ENCODE data around the gene F2. TPM values are rescaled to one million over a fixed set of nuclear protein-coding genes. Genes with fewer than 3 reads are reported as not detected.

F2 gene
- total RNA-seq, 2 donors from 2014 or later, result 0.89 to 1.5 TPM

DNA sequence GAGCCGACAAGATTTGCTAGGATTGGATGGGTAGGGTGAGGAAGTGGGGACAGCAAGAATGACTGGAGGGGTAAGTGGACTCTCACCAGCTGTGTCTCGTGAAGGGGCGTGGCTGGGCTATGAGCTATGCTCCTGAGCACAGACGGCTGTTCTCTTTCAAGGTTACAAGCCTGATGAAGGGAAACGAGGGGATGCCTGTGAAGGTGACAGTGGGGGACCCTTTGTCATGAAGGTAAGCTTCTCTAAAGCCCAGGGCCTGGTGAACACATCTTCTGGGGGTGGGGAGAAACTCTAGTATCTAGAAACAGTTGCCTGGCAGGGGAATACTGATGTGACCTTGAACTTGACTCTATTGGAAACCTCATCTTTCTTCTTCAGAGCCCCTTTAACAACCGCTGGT, 19.9 kb downstream of the F2 start:
- peaks cover 30% of the 10 kb centered on the region for H3K36me3 ChIP-seq (ENCODE audit: control insufficient read depth, insufficient read depth, low read length)
- TF ChIP-seq, protein P1, sequence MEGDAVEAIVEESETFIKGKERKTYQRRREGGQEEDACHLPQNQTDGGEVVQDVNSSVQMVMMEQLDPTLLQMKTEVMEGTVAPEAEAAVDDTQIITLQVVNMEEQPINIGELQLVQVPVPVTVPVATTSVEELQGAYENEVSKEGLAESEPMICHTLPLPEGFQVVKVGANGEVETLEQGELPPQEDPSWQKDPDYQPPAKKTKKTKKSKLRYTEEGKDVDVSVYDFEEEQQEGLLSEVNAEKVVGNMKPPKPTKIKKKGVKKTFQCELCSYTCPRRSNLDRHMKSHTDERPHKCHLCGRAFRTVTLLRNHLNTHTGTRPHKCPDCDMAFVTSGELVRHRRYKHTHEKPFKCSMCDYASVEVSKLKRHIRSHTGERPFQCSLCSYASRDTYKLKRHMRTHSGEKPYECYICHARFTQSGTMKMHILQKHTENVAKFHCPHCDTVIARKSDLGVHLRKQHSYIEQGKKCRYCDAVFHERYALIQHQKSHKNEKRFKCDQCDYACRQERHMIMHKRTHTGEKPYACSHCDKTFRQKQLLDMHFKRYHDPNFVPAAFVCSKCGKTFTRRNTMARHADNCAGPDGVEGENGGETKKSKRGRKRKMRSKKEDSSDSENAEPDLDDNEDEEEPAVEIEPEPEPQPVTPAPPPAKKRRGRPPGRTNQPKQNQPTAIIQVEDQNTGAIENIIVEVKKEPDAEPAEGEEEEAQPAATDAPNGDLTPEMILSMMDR (conservative IDR thresholded peaks at IDR 0.05), result no peak
- H3K27ac ChIP-seq (ENCODE audit: low read depth, low read length), result no peak overlapping the region
- H3K9me3 Mint-ChIP-seq, result no peaks in the 10 kb centered on the region
- H3K9ac ChIP-seq (ENCODE audit: extremely low read depth, low read length, poor library complexity, severe bottlenecking), result no peak overlapping the region
- no peaks in the 10 kb centered on the region for H3K27me3 ChIP-seq (ENCODE audit: control insufficient read depth, insufficient read depth, low read length, poor library complexity, severe bottlenecking)
- WGBS, 2 experiments (ENCODE audit: insufficient coverage in 1 of 2, insufficient read length in 1 of 2), result 80 to 89% methylated on average over 3 to 6 of the region's 6 CpGs
- no peaks in the 10 kb centered on the region for H3K27me3 Mint-ChIP-seq (ENCODE audit: insufficient read depth)
- no peaks in the 10 kb centered on the region for H3K4me1 Mint-ChIP-seq
- H3K4me1 ChIP-seq (ENCODE audit: control insufficient read depth, insufficient read depth, low read length), result no peaks in the 10 kb centered on the region
- no peak overlapping the region for H3K27ac Mint-ChIP-seq
- peaks cover 37% of the 10 kb centered on the region for H3K36me3 Mint-ChIP-seq (ENCODE audit: low read depth)
- no peak overlapping the region for H3K4me3 ChIP-seq (ENCODE audit: low read length)
- no peak overlapping the region for H3K4me3 Mint-ChIP-seq
- H3K9me3 ChIP-seq (ENCODE audit: control insufficient read depth, low read length), result no peaks in the 10 kb centered on the region
- DNase-seq, result no peak

DNA sequence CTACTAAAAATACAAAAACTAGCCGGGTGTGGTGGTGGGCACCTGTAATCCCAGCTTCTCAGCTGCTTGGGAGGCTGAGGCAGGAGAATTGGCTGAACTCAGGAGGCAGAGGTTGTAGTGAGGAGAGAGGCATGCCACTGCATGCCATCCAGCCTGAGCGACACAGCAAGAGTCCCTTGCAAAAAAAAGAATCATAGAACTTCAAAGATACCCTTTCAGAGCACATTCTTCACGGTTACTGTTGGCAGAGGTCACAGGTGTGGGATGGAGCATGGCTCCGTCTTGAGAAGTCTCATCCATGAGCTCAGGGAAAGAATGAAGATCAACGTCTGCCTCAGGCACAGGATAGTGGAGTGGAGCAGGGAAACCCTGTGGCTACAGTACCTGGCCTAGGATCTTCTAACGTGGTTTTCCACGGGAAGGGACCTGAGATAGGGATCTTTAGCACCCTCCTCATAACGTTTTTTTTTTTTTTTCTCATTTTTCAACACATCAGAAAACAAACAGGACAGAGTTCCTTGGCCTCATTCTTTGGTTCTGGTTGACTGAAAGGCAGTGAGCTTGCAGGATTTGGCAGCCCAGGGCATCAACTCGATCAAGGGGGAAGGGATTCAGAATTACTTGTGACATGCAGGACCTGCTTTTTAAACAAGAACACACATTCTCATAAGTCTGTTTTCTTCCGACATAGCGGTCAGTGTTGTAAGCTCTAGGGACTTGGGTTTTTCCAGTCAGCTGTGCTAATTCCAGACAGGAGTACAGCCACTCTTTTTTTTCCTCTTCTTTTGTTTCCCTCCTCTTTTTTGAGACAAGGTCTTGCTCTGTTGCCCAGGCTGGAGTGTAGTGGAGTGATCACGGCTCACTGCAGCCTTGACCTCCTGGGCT, 22.8 kb downstream of the F2 start:
- WGBS, 2 experiments (ENCODE audit: insufficient coverage in 1 of 2, insufficient read length in 1 of 2), result 84 to 95% methylated on average over 7 to 12 of the region's 12 CpGs
- Mint-ChIP-seq H3K4me1 (peaks cover 4% of the 10 kb centered on the region), H3K27ac (no peak overlapping the region), H3K36me3 (ENCODE audit: low read depth) (peaks cover 59% of the 10 kb centered on the region), H3K4me3 (no peak overlapping the region), H3K9me3 (no peaks in the 10 kb centered on the region), H3K27me3 (ENCODE audit: insufficient read depth) (no peaks in the 10 kb centered on the region)
- Histone ChIP-seq H3K9ac (ENCODE audit: extremely low read depth, low read length, poor library complexity, severe bottlenecking) (no peak overlapping the region), H3K9me3 (ENCODE audit: control insufficient read depth, low read length) (no peaks in the 10 kb centered on the region), H3K4me1 (ENCODE audit: control insufficient read depth, insufficient read depth, low read length) (no peaks in the 10 kb centered on the region), H3K27me3 (ENCODE audit: control insufficient read depth, insufficient read depth, low read length, poor library complexity, severe bottlenecking) (no peaks in the 10 kb centered on the region), H3K36me3 (ENCODE audit: control insufficient read depth, insufficient read depth, low read length) (peaks cover 59% of the 10 kb centered on the region), H3K27ac (ENCODE audit: low read depth, low read length) (no peak overlapping the region), H3K4me3 (ENCODE audit: low read length) (no peak overlapping the region)
- TF ChIP-seq, protein P1 (conservative IDR thresholded peaks at IDR 0.05), result no peak
- no peak for DNase-seq

DNA sequence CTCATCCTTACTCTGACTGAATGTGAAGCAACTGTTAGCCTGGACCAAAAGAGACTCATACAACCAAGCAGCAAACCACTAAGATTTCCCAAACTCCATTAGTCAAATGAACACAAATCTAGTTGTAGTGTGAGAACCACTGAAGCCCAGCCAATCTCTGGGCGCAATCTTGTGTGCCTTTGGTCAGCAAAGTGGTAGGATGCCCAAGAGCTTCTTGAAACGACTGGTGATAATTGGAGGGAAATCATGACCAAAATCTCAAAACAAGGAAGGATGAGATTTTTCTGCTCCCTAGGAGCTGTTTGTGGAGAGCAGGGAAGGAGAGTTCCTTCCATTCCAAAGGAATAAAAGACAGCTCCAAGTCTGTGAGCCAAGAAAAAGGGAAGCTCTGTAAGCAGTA, 24.0 kb downstream of the F2 start:
- no peak overlapping the region for H3K4me3 ChIP-seq (ENCODE audit: low read length)
- Mint-ChIP-seq H3K4me1 (peaks cover 4% of the 10 kb centered on the region), H3K27ac (no peak overlapping the region), H3K36me3 (ENCODE audit: low read depth) (peaks cover 70% of the 10 kb centered on the region), H3K27me3 (ENCODE audit: insufficient read depth) (no peaks in the 10 kb centered on the region), H3K4me3 (no peak overlapping the region), H3K9me3 (no peaks in the 10 kb centered on the region)
- no peak for DNase-seq
- H3K9ac ChIP-seq (ENCODE audit: extremely low read depth, low read length, poor library complexity, severe bottlenecking), result no peak overlapping the region
- TF ChIP-seq, protein P1 (conservative IDR thresholded peaks at IDR 0.05), result no peak
- H3K36me3 ChIP-seq (ENCODE audit: control insufficient read depth, insufficient read depth, low read length), result peaks cover 71% of the 10 kb centered on the region
- H3K27ac ChIP-seq (ENCODE audit: low read depth, low read length), result no peak overlapping the region
- H3K4me1 ChIP-seq (ENCODE audit: control insufficient read depth, insufficient read depth, low read length), result no peaks in the 10 kb centered on the region
- 87 to 98% methylated on average over 2 of the region's 2 CpGs for WGBS, 2 experiments (ENCODE audit: insufficient coverage in 1 of 2, insufficient read length in 1 of 2)
- no peaks in the 10 kb centered on the region for H3K27me3 ChIP-seq (ENCODE audit: control insufficient read depth, insufficient read depth, low read length, poor library complexity, severe bottlenecking)
- no peaks in the 10 kb centered on the region for H3K9me3 ChIP-seq (ENCODE audit: control insufficient read depth, low read length)
